ENCODE results near the gene MT1G.
"Not testable (repeated sequence)": the region's sequence is repeated elsewhere in the genome, so short reads cannot be mapped to it uniquely, and the experiment has no call there.

Gene MT1G

DNA sequence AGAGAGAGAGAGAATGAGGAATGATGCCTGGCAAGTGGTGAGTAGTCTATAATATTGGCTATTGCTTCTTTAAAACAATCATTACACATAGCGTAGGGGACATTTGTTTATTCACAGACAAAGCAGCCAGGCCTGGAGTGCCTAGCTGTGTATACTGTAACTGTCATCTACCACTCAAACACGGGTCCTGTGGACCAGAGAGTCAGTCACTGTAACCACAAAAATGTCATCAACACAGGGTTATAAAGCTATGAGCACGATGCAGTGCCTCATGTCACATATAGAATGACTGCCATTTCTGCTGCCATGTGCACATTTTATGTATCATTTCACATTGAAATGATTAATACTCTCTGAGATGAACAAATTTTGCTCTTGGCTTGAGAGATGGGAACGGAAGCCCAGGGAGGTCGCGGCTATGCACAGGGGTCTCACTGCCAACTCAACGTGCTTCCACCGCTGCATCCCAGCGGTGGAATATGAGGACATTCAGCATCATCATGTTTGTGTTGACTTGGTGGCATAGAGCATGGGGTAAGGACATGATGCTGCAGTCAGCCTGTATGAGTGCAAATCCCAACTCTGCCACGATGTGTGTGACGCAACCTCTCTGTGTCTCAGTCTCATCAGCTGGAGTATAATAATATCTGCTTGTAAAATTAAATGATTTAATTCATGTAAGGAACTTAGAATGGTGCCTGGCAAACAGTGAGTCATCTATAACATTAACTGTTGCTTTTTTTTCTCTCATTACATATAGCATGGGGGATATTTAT is 5.1 kb upstream of the MT1G start:
- Histone ChIP-seq H3K27me3 (ENCODE audit: insufficient read depth, low read length) (peaks cover 4% of the 10 kb centered on the region; the same call in 1 of the 2 replicates), H3K4me2 (ENCODE audit: low read length) (no peak overlapping the region)

DNA sequence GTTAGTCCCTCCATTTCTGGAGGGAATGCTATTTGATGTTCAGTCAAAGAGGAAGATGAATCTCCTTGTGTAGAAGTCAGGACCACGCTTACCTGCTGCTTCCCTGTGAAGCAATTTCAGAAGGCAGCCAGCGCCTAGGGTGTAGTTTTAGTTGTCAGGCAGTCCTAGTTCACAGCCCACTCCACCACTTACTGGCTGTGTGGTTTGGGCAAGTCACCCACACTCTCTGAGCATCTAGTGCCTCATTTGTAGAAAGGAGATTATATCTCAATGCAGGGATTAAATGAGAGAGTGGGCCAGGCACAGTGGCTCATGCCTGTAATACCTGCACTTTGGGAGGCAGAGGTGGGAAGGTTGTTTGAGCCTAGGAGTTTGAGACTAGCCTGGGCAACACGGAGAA is 4.3 kb upstream of the MT1G start:
- not testable (repeated sequence) for H3K27me3 ChIP-seq (ENCODE audit: insufficient read depth, low read length); H3K27ac ChIP-seq (ENCODE audit: low read depth, low read length, poor library complexity, severe bottlenecking); H3K9ac ChIP-seq (ENCODE audit: low read length); H4K20me1 ChIP-seq (ENCODE audit: insufficient read depth, low read length); H3K79me2 ChIP-seq (ENCODE audit: insufficient read depth, low read length); H3K4me3 ChIP-seq (ENCODE audit: low read depth, low read length, poor library complexity, severe bottlenecking); H3K4me2 ChIP-seq (ENCODE audit: low read length); H3K9me3 ChIP-seq (ENCODE audit: low read length); H3K4me1 ChIP-seq (ENCODE audit: insufficient read depth, low read length, severe bottlenecking); H3K9me2 ChIP-seq (ENCODE audit: low read depth, low read length); H2AFZ ChIP-seq (ENCODE audit: low read length); H3K36me3 ChIP-seq (ENCODE audit: insufficient read depth, low read length); H3F3A ChIP-seq (ENCODE audit: insufficient read depth, low read length)

More for the DNA sequence above, 5.1 kb upstream of the MT1G start:
- Histone ChIP-seq H3K9me2 (ENCODE audit: low read depth, low read length) (no peaks in the 10 kb centered on the region), H3K9ac (ENCODE audit: low read length) (no peak overlapping the region), H3K4me1 (ENCODE audit: insufficient read depth, low read length, severe bottlenecking) (no peaks in the 10 kb centered on the region), H3K36me3 (ENCODE audit: insufficient read depth, low read length) (no peaks in the 10 kb centered on the region), H3K4me3 (ENCODE audit: low read depth, low read length, poor library complexity, severe bottlenecking) (no peak overlapping the region), H2AFZ (ENCODE audit: low read length) (no peak overlapping the region), H4K20me1 (ENCODE audit: insufficient read depth, low read length) (no peaks in the 10 kb centered on the region), H3K27ac (ENCODE audit: low read depth, low read length, poor library complexity, severe bottlenecking) (no peak overlapping the region), H3K9me3 (ENCODE audit: low read length) (no peaks in the 10 kb centered on the region), H3K79me2 (ENCODE audit: insufficient read depth, low read length) (no peaks in the 10 kb centered on the region), H3F3A (ENCODE audit: insufficient read depth, low read length) (no peaks in the 10 kb centered on the region)
- TF ChIP-seq, protein P1, sequence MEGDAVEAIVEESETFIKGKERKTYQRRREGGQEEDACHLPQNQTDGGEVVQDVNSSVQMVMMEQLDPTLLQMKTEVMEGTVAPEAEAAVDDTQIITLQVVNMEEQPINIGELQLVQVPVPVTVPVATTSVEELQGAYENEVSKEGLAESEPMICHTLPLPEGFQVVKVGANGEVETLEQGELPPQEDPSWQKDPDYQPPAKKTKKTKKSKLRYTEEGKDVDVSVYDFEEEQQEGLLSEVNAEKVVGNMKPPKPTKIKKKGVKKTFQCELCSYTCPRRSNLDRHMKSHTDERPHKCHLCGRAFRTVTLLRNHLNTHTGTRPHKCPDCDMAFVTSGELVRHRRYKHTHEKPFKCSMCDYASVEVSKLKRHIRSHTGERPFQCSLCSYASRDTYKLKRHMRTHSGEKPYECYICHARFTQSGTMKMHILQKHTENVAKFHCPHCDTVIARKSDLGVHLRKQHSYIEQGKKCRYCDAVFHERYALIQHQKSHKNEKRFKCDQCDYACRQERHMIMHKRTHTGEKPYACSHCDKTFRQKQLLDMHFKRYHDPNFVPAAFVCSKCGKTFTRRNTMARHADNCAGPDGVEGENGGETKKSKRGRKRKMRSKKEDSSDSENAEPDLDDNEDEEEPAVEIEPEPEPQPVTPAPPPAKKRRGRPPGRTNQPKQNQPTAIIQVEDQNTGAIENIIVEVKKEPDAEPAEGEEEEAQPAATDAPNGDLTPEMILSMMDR (IDR thresholded peaks at IDR 0.05; ENCODE audit: low read length) = no peak
- TF ChIP-seq EZH2 (IDR thresholded peaks at IDR 0.05; ENCODE audit: borderline replicate concordance, low read length) = no peak

DNA sequence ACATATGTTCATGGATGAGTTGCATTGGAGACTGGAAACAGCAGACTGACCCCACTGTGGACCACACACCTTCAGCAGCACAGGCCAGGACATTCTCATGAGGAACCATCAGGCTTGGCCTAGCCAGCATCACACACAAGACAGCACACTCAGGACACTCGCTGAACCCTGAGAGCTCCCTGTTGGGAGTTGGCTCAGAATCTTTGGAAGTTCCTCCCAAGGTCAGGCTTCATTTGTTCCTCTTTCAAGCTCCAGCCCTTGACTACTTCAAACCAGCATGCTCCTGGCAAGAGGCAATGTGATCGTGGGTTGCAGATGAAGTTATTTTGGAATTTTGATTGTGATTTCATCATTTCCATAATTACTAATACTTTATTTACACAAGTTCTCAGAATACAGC is 3.8 kb upstream of the MT1G start:
- not testable (repeated sequence) for H2AFZ ChIP-seq (ENCODE audit: low read length); H3K9me3 ChIP-seq (ENCODE audit: low read length); H3K36me3 ChIP-seq (ENCODE audit: insufficient read depth, low read length); H3K4me3 ChIP-seq (ENCODE audit: low read depth, low read length, poor library complexity, severe bottlenecking); H3K9ac ChIP-seq (ENCODE audit: low read length); H3K4me1 ChIP-seq (ENCODE audit: insufficient read depth, low read length, severe bottlenecking); H3K79me2 ChIP-seq (ENCODE audit: insufficient read depth, low read length); H3K27me3 ChIP-seq (ENCODE audit: insufficient read depth, low read length); H4K20me1 ChIP-seq (ENCODE audit: insufficient read depth, low read length); H3K9me2 ChIP-seq (ENCODE audit: low read depth, low read length); H3K4me2 ChIP-seq (ENCODE audit: low read length); H3F3A ChIP-seq (ENCODE audit: insufficient read depth, low read length); H3K27ac ChIP-seq (ENCODE audit: low read depth, low read length, poor library complexity, severe bottlenecking)

DNA sequence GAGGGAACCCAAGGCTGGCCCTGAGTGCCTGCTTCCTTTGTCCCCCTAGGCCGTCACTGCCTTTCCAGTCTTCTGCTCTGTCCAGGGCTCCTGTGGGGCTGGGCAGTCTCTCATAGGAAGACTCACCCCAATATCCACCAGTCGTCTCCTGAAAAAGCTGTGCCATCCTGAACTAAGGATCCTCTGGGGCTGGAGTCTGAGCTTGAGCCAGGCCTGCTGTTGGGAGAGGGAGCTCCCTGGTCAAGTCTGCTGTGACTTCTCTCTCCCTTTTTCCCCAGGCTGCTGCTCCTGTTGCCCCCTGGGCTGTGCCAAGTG is 2.7 kb upstream of the MT1G start:
- Histone ChIP-seq H3K9ac (ENCODE audit: low read length) (no peak overlapping the region), H2AFZ (ENCODE audit: low read length) (no peak overlapping the region), H3F3A (ENCODE audit: insufficient read depth, low read length) (no peaks in the 10 kb centered on the region), H3K4me1 (ENCODE audit: insufficient read depth, low read length, severe bottlenecking) (no peaks in the 10 kb centered on the region), H3K27ac (ENCODE audit: low read depth, low read length, poor library complexity, severe bottlenecking) (no peak overlapping the region), H3K27me3 (ENCODE audit: insufficient read depth, low read length) (no peaks in the 10 kb centered on the region; the same call in 1 of the 2 replicates), H3K36me3 (ENCODE audit: insufficient read depth, low read length) (no peaks in the 10 kb centered on the region), H4K20me1 (ENCODE audit: insufficient read depth, low read length) (no peaks in the 10 kb centered on the region), H3K4me2 (ENCODE audit: low read length) (no peak overlapping the region), H3K9me3 (ENCODE audit: low read length) (no peaks in the 10 kb centered on the region), H3K79me2 (ENCODE audit: insufficient read depth, low read length) (no peaks in the 10 kb centered on the region), H3K9me2 (ENCODE audit: low read depth, low read length) (no peaks in the 10 kb centered on the region), H3K4me3 (ENCODE audit: low read depth, low read length, poor library complexity, severe bottlenecking) (no peak overlapping the region)
- no peak for TF ChIP-seq EZH2 (IDR thresholded peaks at IDR 0.05; ENCODE audit: borderline replicate concordance, low read length)
- TF ChIP-seq, protein P1 (IDR thresholded peaks at IDR 0.05; ENCODE audit: low read length) = no peak

Data from OCI-LY1 (cell line).